Thyroid gland (tissue), 4 donors: Measurements from ENCODE around the gene STK38L.

Experiments
- CTCF ChIP-seq, 6 experiments: fragments of 200-600 bp in 3 of 6; fragments of 450-650 bp in 3 of 6; sonication (generic) in 3 of 6; IDR thresholded peaks; one replicate each; pipeline ENCODE4 v1.5.1; 2016 to 2019; ENCODE audit warnings: antibody characterized with exemption in 6 of 6, mild to moderate bottlenecking in 2 of 6, inconsistent platforms in 1 of 6, moderate library complexity in 1 of 6
- POLR2A ChIP-seq, 2 donors: fragments of 450-650 bp; IDR thresholded peaks; one replicate each; pipeline ENCODE4 v1.6.1; 2017; ENCODE audit warnings: antibody characterized with exemption in 2 of 2, mild to moderate bottlenecking in 2 of 2, moderate library complexity in 1 of 2

DNA sequence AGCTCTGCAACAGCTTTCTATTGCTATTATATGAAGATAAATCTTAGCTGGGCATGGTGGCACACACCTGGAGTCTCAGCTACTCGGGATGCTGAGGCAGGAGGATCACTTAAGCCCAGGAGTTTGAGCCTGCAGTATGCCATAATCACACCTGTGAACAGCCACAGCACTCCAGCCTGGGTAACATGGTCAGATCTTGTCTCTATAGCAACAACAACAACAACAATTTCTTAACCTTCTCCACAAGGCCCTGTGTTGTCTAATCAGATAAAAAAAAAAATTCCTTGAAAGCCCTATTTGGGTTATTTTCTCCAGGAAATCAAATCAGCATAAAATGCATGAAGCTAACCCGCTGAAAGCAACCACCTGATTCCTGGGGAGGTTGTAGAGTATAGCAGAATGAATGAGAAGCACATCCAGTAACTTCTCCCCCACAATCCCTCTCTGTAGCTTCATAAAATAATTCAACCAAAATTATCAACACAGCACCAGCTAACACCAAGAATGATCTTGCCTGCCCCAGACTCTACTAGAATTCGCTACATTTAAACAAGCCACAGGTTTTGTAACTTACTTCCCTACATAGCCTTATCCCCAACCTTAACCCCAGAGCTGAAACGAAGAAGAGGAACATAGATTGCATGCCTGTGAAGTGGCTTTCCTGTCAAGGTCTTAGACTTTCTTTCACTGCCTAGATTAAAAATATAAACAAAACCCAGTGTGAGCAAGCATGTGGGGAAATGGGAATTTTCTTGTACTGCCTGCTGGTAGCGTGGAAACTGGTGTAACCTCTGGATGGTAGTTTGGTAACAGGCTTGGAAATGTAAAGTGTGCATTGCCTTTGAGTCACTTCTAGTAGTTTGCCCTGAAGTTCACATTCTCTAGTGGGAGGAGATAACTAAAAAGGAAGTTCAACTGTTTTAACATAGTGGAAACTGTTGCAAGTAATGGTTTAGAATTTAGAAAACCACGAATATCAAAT, 6.0 kb upstream of the STK38L start:
- TF ChIP-seq CTCF (IDR thresholded peaks at IDR 0.05) = no peak
- TF ChIP-seq POLR2A (IDR thresholded peaks at IDR 0.05) = no peak
